Liver (tissue), 3 donors: ENCODE measurements around the gene GAS2L1.

ENCODE experiments used
- CTCF ChIP-seq: fragments of 150-350 bp; IDR thresholded peaks from 2 replicates; pipeline ENCODE4 v1.5.1; 2017; ENCODE audit warnings: improper control_type of control experiment, low read depth, low read length; ENCODE audit not compliant: missing input control
- EGR1 ChIP-seq, 2 donors: IDR thresholded peaks; 2 replicates each; pipeline ENCODE4 v1.6.1; 2016 to 2018; ENCODE audit warnings: antibody characterized with exemption in 2 of 2, low read depth in 2 of 2
- donor health status: healthy.
- donor health status: healthy.

- no peak for TF ChIP-seq EGR1 (IDR thresholded peaks at IDR 0.05; ENCODE audit: low read depth in 2 of 2)
- TF ChIP-seq CTCF, result no peak
These were observed 31.9 kb downstream of the GAS2L1 start for GRCh38 chr22:29338398-29338797.
